ENCODE results near the gene WLS.

Gene WLS

DNA sequence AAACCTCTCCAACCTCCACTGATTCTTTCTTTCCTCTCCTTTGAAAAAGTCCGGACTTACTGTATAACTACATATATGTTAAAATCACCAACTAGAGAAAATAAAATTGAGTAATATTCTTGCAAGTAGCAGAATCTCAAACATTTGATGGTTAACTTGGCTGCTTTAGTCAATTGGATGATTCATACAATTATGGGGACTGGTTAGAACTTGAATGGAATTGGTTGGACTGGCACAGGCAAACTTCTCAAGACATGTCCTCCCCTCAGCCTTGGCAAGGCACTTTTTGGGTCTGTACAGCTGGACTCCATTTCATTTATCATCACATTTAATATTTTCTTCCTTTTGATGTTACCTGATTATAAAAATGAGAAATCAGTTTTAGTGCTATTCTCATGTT, 6.5 kb downstream of the WLS start:
- DNase-seq, result no peak

DNA sequence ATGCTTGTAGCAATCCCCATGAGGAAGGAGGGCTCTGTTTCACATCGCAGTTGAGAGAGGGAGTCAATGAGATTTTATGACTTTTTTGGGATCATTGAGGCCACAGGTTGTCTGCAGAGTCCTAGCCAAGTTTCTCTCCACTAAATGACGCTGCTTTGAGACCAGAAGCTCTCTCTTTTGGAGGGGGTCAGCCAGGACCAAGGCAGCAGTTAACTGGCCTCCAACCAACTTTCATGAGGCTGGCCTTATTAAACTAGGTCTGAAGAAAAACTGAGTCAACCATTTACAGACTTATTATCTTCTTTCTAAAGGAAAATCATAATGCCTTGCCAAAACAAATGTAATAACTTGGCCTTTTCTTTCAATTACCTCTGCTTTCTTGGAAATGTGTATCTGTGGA, 8.6 kb downstream of the WLS start:
- no peak for DNase-seq

DNA sequence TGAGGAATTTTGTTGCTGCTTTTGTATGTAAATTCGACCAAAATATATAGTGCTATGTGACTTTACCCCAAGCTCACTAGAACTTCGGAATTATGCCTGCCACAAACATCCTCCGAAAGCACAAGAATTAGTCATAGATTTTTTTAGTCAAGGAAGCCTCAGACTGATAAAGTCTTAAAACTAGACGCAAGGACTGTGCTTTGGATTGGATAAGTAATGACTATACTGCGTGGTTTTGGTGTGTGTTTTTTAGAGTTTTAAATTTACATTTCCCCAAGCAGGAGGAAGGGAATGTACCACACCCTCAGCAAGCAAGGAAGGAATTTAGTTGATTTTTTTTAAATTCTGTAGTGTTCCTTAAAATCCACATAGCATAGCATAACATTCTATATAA, 10.3 kb downstream of the WLS start:
- no peak for DNase-seq

DNA sequence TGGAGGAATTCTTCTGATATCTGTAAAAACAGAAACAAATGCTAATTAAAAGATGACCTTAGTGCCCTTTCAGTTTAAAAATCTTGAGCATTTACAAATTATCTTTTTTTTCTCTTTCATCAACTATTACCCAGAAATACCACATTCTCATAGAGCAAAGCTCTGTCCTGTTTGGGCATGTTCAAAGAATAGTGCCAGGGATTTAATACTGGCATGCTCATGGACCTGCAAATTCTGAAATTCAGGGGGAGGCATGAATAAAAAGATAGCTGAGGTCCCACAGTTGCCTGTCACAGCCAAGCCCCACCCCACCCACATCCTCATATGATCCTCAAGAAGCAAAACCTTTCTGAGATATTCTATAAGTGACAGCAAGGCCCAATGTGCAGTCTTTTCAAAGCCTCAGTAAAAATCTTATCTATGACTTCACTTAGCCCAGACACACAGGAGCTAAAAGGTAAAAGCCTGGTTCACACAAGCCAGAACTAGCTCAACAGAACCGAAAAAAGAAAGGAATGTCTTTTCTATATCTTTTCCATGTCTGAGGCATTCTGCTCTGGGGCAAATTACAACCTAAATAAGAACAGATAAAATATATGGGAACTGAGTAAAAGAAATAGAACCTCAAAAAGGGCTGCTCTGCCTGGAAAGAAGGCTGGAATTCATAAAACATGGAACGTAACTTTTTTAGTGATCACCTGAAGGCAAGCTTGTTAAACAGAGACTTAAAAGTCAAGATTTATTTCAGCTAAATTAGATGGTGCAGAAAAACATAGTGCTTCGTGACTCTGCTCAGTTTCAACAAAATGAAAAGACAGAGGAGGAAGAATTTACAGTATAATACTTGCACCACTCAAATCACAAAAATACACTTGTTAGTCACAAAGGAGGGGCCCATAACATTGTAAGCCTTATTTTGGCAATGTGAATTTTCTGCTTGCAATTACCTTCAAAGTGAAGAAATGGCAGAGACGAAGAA, 11.0 kb downstream of the WLS start:
- DNase-seq, result no peak

DNA sequence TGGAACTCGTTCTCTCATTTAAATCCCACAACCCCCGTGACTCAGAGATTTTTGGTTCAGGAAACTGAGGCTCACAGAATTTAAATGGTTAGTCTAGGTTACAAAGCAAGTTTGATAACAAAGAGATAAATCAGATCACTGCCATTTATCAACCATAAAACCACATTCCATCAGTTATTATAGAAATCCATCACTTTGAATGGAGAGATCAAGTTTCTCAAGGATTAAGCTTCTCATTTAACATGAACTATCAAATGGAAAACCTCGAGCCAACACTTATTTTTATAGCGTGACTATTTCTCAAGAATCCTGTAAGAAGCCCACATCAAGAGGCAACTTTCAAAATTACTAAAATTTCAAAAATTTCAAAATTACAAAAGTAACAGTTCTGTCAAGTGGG, 11.9 kb downstream of the WLS start:
- DNase-seq, result no peak

DNA sequence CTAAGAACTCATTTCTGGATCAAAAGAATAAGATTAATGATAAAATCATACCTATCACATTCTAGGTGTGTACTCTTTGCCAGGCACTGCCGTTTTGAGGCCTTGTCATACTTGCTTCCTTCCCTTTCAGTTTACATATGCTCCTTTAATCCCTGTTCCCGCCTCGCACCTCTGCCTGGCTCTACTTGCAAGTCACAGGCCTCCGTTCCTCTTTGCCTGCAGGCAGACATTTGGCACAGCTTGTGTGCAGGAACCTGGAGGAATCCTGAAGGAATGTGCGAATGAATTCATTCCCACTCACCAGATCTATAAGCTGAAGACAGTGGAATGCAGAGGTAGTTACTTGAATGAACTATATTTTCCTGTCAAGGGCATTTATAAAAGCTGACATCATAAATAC, 13.8 kb downstream of the WLS start:
- DNase-seq, result no peak

DNA sequence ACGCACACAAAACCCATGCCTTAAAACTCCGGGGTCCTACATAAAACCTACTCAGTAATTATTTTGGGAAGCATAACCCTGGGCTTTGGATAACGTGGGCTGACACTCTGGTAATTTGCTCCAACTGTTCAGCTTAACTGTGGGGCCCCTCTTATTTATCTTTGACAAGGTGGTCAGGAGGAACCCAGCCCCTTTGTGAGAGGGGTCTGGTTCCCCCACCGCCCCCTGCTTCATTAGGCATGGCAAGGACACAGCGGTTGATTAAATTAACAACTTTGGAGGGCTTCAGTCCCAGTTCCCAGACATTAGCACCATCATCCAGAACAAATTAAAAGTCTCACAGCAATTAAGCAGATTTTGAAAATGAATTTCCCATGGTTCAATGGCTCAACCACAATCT, 14.7 kb downstream of the WLS start:
- DNase-seq, result no peak

DNA sequence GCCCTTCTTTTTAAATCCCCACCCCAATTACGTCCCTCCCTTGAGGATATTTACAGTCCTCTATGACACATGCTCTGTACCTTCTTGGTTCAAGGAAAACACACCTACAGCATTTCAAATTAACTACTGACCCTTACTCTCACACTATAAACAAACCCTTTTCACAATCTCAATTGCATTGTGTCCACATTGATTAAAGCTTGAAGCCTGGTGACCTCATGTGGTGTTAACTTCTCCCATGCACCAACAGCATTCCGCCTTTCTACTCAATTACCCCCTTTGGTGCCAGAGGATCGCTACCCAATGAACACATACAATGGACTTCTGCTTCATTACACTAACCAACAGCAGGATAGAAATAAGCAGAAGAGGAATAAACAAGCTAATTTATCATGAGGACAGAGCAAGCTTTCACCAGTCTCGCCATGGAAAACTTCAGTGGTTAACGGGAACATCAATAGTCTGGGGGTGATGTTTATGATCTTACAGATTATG, 15.2 kb downstream of the WLS start:
- DNase-seq, result peak; percentile 94

DNA sequence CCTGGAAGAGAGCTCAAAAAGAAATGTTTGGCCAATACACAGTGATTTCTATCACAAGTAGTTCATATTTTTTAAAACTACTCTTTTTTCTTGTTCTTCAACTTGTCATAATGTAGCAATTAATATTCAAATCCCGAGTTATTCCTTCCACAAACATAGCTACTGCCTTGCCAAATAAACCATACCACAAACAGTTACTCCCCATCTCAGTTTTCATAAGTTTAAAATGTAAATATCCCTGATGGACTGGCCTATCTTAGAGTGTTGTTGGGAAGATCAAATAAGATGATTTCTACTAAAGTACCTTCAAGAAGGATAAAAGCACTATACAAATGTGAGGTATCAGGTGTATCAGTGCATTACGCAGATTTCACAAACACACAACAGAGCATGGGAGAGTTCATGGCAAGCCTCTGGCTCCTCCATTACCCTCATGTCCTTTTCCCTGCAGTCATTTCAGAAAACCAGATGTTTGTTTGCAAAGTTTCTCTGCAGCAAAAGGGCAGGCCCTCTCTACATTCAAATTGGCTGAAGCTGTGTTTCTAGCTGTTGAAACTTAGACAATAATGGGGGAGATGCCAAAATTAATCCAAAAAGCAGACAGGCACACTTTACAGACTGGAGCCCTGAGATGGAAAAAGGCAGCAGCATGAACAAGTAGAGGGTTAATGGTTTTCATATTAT, 16.1 kb downstream of the WLS start:
- no peak for DNase-seq

DNA sequence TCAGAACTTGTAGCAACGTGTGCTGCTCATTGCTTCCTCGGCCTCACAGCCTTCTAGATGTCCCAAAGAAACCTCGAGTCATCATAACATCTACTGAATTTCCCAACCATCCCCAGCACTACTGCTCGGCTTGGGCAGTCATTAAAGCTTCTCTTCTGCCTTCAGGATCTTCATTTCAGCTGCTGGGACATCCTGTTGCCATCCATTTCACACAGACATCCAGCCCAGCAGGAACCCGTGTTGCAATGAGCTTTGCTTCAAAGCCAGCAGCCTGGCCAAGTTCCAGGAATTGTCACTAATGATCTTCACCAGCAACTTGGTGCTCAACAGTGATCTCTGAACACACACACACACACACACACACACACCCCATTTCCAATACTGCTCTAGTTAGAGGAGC, 18.5 kb downstream of the WLS start:
- DNase-seq, result peak; percentile 77

DNA sequence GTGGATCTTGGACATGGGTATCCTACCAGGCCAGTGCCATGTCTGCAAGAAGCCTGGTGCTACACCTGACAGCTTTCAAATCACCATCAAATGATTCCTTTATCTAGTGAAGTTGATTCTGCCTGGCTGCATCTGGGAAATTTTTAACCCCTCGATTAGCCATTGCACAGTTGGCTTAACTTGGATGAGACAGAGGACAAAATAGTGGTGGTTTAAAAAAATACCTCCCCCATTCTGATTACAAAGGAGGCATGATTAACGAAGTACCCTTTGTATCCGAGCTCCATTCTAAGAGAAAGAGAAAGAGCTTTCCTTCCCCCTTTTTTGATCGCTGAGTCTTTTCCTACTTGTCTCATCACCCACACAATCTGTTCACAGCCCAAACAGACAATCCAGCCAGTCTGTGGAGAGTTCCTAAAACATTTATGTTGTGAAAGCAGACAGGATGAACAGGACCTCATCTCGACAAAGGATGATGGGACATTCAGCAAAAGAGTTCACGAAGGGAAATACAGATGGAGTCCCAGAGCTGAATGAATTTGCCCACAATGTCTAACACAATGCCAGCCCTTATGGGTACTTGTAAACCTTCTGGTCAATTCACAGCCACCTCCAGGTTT, 20.5 kb downstream of the WLS start:
- DNase-seq, result no peak

DNA sequence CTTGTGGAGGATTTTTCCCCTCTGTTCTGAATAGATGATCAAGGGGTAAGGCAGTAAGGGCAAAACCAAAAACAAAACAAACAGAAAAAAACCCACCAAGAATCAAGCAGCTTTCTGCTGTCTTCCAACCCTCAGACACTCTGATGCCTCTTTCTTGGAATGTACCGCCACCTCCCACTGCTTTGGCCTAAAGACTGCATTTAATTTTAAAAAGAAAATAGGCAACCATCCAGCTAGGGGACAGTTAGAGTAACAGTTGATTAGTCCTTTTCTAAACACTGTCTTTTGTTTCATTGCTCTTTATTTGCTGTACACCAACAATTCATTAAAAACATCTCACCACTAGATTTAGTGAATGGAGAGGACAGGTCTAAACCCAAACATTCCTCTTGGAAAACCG, 21.5 kb downstream of the WLS start:
- DNase-seq, result no peak

DNA sequence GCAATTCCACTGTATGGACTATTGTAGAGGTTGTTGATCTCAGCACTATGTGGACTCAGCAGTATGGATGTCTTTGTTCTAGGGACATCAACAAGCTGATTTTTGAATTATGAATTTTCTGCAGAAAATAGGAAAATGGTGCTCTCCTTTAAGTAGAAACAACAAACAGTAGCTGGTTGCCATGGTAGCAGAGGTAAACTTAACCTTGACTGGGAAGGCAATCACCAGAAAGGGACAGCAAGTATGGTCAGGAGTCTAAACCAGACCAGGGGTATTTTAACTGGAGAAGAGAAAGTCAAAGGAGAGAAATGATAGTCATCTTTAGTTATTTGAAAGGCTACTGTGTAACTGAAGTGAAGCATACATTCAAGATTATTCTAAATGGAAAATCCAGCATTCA, 22.3 kb downstream of the WLS start:
- DNase-seq, result no peak

DNA sequence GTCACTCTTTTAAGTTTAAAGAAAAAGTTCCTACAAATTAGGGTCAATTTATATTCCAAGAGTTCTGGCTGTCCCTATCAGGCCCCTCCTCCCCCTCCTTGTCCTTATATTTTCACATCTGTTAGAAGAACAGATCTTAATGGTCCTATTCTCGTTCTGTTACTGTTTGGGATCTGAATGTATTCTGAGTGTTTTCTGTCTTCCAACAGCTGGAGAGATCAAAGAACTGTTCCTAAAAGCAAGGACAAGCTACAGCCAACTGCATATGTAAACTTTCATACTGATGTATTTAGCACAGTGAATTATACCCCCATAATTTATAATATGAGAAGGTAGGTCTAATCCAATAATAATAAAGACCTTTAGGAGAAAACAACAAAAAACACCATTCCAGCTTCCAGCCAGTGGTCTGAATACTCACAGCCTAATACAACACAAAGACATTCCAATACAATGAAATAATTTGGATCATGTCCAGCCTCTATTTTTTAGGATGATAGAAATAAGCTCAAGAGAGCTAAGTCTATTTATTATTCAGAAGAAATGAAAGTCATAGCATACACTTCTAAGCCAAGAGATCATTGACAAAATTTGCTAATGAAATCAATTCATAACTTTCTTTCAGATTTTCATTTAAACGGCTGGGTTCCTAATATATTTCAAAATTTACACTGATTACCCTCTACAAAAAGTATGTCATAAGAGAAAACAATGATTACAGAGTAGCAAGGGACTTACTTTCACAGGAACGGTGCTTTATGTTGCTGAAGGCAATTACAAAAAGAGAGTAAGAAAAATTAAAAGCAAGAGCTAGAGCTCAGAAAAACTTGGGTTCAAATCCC, 25.3 kb downstream of the WLS start:
- DNase-seq, result no peak

DNA sequence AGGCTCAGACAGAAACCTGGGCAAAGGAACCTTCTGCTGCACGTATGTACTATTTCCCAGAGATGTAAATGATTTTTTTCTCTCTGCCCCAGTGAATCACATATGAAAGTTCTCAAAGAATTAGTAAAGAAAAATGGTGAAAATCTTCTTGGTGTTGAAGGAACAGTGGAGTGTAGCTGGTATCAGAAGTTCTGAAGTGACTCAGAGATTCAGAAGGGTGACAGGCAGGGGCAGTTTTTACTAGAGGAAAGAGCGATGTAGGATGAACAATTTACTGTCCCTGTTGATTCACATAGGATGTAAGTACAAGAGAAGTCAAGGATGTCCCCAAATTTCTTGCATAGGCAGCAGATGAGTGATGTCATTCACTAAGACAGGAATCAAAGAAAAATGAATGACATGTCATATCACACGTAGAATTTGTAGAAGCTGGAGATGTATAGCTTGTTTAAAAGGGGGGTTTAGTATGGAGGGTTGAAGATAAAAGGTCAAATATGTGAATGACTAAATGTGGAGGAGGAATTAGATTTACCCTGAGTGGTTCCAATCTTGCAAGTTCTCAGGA, 26.4 kb downstream of the WLS start:
- no peak for DNase-seq

DNA sequence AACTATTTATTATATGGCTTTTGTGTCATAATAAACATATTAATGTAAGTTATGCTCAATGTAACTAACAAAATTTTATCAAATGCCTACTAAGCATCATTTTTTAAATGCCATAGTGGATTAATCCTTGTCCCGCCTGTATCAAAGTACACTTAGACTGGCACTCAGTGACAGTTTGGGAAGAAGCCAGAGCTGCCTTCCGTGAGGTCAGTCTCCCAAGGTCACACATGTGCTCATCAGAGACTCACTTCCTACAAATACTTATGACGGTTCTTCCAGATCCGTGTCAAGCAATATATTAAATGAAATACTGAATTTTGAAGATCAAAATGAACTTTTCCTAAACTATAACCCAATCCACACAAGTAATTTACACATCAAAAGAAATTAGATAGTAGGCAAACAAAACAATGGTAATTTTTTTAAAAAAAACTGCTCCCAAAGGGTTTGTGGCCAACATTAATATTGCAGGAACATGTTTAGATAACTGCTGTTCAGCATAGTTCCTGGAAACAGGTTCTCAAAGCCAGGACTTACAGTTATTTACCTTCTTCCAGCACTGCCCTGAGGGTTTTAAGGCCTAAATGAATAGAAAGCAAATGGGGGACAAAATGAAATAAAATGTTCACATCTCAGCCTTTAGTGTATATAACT, 27.2 kb downstream of the WLS start:
- DNase-seq, result no peak

DNA sequence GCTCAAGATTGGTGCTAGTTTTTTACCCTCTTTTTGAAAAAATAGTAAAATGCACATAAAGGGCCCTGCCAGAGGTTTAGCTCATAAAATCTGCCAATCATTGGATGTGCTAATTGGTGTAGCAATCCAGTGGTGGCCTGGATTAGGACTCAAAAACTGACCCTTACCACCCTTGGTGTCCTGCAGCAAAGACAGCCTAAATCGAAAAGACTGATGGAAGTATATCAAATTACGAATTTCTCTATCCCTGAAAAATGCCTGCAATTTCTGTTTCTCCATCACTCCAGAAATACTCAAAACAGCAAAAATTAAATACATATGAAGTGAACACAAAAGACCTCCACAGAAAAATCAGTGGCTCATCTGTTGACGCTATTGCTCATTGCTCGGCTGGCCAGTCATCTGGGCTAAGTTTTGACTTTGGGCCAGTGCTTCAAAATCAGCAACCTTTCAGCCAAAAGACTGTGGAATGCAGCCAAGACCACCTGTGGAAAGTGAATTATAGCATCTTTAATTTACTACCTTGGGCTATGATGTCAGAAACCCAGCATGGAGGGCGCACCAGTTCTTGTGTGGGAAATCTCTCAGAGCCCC, 30.0 kb downstream of the WLS start:
- DNase-seq, result no peak

DNA sequence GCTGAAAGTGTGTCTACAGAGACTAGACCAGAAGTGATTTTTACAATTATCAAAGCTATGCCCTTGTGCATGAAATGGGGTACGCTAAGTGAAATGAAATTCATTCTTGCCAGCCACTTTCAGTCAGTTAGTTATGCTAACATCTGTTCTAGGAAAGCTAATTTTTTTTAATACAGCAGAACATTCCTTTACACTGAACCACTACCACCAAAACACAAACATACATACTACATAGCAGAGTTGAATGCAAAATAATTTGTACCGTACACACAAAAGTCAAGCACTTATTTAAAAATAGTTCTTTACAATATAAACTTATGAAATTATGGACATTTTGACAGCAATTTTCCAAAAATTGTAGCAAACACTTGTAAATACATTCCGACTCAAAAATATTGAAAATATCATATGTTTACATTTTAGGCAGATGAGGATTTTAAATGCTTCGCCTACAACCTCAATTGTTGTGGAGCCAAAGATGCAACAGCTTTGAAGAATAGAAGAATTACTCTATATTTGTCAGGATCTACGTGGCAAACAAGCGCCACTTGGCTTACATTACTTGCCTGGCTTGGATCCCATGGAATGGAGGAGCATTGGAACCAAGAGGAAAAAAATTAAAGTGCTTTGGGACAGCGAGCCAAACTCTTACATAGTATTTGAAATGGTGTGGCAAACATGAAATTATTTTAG, 30.6 kb downstream of the WLS start:
- DNase-seq, result no peak

DNA sequence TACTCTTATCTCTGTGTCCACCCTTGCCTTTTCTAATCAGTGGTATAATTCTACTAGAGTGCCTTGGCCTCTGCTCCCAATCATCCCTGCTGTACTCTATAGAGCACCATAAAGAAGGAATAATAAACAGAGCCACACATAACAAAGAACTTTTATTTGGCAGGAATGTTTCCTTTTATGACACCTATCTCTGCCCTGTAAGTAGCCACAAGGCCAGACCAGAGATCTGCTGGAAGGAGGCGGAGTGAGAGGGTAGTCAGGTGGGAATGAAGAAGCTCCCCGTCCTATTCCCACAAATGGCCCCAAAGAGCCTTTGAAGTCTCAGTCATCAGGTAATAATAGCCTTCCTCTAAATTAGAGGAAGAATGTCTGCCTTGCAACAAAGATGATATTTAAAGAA, 32.7 kb downstream of the WLS start:
- no peak for DNase-seq

DNA sequence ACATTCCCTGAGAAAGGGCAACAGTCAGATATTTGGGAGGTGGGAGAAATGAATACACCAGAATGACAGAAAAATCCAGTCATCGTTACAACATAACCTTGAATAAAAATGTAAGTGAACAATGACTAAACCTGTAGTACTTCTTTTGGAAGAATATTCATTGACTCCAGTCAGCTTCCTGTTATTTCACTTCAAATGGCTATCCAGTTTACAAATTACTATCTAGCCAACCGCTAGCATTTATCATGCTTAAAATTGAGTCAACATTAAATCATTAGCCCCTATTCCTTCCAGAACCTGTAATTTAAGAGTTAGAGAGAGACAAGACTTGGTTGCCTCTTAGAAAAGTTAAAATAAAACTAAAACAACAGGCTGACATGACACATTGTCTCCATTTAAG, 33.6 kb downstream of the WLS start:
- no peak for DNase-seq

DNA sequence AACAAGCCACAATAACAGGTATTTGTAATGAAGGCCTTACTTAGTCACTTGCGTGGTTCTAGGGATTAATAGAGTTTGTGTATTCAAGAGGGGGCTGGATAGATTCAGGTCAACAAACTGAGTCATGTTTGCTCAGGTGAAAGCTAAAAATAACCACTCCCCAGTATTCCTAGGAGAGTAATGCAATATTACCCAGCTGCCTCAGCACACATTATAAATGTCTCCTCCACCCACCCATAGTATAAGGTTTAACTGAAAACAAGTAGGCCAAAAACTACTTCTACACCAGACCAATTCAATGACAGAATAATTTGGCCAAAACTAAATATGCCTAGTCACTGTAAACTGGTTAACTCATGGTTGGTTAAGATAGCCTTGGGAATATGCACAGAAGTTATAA, 34.4 kb downstream of the WLS start:
- DNase-seq, result peak; percentile 77

Data from NCI-H146 (cell line).